ENCODE results near the gene EIF2A.
"Not testable (repeated sequence)": the region's sequence is repeated elsewhere in the genome, so short reads cannot be mapped to it uniquely, and the experiment has no call there.

EIF2A gene

DNA sequence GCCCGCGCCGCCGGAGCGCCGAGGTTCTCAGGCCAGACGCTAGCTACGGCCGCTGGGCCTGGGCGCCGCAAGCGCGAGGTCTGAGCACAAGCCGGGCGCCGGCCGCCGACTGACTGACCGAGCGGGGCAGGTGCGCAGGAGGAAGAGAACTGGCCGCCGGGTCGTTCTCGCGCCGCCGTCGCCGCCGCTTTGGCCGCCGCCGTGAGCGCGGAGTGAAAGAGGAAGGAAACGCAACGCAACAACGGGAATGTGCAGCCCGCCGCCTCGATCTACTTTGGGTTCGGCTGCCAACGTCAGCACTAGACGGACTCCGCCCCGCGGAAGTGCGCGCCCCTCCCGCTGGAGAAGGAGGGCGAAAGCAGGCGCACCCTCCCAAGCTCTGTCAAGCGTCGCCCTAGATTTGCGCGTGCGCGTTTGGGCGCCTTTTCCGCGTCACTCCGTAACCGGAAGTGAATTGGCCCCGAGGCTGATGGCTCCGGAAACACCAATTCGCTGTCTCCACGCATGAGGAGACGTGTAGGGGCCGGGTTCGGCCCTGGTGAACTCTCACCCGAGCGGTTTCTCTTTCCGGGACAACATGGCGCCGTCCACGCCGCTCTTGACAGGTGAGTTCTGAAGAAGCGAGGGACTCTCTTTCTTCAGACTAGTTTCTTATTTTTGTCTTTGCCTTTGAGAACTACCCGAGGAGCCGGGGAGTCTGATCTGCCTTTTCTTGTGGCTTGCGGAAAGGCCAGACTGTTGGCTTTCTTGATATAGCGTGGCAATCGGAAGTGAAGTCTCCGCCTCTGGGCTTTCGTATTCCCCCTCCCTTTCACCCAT is at the start of gene EIF2A, which contains the start of gene SERP1:
EIF2A (plus strand) TSS at position 562 of the 819 bp plus-strand sequence; CDS start at position 578, 16 bp downstream.
SERP1 (minus strand) TSS at position 271 of the 819 bp plus-strand sequence. CDS start 361 bp downstream, outside the sequence.
- TF ChIP-seq, protein P1, sequence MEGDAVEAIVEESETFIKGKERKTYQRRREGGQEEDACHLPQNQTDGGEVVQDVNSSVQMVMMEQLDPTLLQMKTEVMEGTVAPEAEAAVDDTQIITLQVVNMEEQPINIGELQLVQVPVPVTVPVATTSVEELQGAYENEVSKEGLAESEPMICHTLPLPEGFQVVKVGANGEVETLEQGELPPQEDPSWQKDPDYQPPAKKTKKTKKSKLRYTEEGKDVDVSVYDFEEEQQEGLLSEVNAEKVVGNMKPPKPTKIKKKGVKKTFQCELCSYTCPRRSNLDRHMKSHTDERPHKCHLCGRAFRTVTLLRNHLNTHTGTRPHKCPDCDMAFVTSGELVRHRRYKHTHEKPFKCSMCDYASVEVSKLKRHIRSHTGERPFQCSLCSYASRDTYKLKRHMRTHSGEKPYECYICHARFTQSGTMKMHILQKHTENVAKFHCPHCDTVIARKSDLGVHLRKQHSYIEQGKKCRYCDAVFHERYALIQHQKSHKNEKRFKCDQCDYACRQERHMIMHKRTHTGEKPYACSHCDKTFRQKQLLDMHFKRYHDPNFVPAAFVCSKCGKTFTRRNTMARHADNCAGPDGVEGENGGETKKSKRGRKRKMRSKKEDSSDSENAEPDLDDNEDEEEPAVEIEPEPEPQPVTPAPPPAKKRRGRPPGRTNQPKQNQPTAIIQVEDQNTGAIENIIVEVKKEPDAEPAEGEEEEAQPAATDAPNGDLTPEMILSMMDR (conservative IDR thresholded peaks at IDR 0.05; ENCODE audit: low read depth, low read length), result no peak
- peak within 1 kb of the TSS; percentile 95 for H3K4me3 ChIP-seq (ENCODE audit: low read length)

DNA sequence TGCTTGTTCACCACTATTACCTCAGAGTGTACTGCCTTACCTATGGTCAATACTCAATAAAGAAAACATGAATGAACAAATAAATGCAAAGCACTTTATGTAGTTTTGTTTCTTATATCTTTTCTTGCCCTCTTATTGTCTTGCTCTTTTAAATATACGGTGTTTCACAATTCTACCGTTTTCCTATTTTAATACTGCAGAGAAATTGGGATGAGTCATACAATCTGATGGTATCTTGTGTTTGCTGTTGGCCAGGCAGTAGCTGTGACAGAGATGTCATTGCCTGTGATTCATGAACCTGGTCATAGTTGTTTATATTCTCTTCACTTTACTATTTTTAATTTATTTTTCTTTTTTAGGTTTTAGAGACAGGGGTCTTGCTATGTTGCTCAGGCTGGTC is 48.6 kb upstream of the EIF2A start:
- TF ChIP-seq, protein P1 (conservative IDR thresholded peaks at IDR 0.05; ENCODE audit: low read depth, low read length), result no peak
- DNase-seq (ENCODE audit: low read depth), result no peak
- no peak overlapping the region for H3K4me3 ChIP-seq (ENCODE audit: low read length)

More for the DNA sequence above, at the start of gene EIF2A, which contains the start of gene SERP1:
- DNase-seq (ENCODE audit: low read depth), result peak; percentile 96

- H3K4me3 ChIP-seq (ENCODE audit: low read length); DNase-seq (ENCODE audit: low read depth): not testable (repeated sequence)
Measured at GRCh38 chr3:150500960-150501359, 45.6 kb upstream of the EIF2A start.

DNA sequence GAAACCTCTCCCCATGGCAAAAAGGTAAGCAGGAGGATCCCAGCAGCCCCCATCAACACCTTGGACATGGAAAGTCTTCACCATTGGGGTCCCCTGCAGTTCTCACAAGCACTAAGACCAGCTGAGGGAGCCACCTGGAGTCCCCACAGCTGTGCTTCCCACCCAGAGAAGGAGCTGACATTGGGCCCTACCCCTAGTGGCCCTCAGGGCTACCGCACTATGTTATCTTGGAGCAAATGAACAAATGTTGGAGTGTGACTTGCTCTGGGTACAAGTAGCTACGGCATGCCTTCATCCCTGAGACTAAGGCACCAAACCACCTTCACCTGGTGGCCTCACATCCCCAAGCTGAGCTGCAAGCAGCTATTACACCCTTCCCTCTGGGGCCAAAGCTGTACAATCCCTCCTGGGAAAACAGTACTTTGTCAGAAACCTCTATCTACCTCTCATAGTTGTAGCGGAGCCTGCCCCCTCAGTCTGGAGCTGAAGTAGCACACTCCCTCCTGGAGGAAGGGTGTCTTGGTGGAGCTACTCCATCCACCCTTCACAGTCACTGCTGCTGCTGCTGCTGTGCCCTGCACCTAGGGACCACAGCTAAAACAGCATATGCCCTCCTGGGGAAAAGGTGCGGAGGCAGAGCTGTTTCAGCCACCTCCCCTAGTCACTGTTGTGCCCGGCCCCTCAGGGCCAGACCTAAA is 43.0 kb upstream of the EIF2A start:
- DNase-seq (ENCODE audit: low read depth), result no peak
- no peak overlapping the region for H3K4me3 ChIP-seq (ENCODE audit: low read length)
- TF ChIP-seq, protein P1 (conservative IDR thresholded peaks at IDR 0.05; ENCODE audit: low read depth, low read length), result no peak

DNA sequence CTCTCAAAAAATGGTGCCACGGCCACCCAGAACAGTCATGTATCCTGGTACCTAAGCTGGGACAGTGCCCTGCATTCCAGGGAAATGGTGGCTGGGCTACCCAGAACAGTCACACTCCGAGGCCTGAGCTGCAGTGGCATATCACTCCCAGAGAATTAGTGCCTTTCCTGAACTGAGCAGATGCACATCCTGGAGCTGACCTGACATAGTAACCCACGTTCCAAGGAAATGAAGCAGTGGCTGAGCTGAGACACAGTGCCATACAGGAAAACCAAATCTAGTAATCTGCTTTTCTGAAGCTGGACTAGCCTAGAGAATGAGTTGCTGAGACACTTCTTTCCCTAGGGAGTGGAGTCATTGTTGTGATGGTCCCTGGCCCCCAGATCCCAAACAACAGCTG is 42.1 kb upstream of the EIF2A start:
- TF ChIP-seq, protein P1 (conservative IDR thresholded peaks at IDR 0.05; ENCODE audit: low read depth, low read length), result no peak
- H3K4me3 ChIP-seq (ENCODE audit: low read length), result no peak overlapping the region
- no peak for DNase-seq (ENCODE audit: low read depth)

DNA sequence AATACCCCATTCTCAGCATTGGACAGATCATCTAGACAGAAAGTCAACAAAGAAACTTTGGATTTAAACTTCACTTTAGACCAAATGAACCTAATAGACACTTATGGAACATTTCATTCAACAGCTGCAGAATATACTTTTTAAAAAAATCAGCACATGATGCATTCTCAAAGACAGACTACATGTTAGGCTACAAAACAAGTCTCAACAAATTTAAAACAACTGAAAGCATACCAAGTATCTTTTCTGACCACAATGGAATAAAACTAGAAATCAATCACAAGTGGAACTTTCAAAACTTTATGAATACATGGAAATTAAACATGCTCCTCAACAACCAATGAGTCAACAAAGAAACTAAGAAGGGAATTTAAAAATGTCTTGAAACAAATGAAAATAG is 38.2 kb upstream of the EIF2A start:
- TF ChIP-seq, protein P1 (conservative IDR thresholded peaks at IDR 0.05; ENCODE audit: low read depth, low read length), result no peak
- DNase-seq (ENCODE audit: low read depth), result no peak
- no peak overlapping the region for H3K4me3 ChIP-seq (ENCODE audit: low read length)

DNA sequence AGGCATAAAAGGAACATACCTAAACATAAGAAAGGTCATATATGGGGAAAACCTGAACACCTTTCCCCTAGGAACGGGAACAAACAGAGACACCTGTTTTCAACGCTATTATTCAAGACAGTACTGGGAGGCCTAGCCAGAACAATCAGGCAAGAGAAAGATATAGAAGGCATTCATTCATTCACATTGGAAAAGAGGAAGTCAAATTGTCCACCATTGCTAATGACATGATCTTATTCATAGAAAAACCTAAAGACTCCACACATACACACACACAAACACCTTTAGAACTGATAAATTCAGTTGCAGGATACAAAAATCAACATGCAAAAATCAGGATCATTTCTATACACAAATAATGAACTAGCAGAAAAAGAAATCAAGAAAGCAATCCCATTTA is 36.8 kb upstream of the EIF2A start:
- H3K4me3 ChIP-seq (ENCODE audit: low read length), result no peak overlapping the region
- TF ChIP-seq, protein P1 (conservative IDR thresholded peaks at IDR 0.05; ENCODE audit: low read depth, low read length), result no peak
- DNase-seq (ENCODE audit: low read depth), result no peak

All from retinal pigment epithelial cell (primary cell).